ENCODE data around the gene PDSS2. TPM values are rescaled to one million over a fixed set of nuclear protein-coding genes. Genes with fewer than 3 reads are reported as not detected.
"Not testable (repeated sequence)": the region's sequence is repeated elsewhere in the genome, so short reads cannot be mapped to it uniquely, and the experiment has no call there.

The PDSS2 gene
- total RNA-seq, 4 donors from 2014 or later: 6.5 to 9.6 (median 8.8) TPM

DNA sequence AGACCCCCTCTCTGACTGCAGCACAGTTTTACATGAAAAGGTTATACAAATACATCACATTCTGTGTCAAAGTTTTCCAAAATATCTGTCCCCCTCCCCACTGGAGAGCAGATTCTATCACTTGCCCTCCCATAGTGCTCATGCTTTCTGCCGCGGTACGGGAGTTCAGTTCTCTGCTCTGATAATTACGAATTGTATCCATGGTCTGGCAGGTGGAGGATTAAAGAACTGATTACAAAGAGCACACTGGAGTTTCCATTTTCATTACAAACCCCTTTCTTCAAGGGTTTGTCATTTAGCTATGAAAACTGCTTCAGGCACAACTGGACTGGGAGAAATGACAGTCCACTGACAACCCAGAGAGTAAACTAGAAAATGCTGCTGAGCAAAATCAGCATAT lies 166.0 kb downstream of the PDSS2 start:
- DNase-seq (ENCODE audit: low spot score) (no peak), ATAC-seq (ENCODE audit: low FRiP score) (no peak)
- TF ChIP-seq, protein P1, sequence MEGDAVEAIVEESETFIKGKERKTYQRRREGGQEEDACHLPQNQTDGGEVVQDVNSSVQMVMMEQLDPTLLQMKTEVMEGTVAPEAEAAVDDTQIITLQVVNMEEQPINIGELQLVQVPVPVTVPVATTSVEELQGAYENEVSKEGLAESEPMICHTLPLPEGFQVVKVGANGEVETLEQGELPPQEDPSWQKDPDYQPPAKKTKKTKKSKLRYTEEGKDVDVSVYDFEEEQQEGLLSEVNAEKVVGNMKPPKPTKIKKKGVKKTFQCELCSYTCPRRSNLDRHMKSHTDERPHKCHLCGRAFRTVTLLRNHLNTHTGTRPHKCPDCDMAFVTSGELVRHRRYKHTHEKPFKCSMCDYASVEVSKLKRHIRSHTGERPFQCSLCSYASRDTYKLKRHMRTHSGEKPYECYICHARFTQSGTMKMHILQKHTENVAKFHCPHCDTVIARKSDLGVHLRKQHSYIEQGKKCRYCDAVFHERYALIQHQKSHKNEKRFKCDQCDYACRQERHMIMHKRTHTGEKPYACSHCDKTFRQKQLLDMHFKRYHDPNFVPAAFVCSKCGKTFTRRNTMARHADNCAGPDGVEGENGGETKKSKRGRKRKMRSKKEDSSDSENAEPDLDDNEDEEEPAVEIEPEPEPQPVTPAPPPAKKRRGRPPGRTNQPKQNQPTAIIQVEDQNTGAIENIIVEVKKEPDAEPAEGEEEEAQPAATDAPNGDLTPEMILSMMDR (IDR thresholded peaks at IDR 0.05): no peak

DNA sequence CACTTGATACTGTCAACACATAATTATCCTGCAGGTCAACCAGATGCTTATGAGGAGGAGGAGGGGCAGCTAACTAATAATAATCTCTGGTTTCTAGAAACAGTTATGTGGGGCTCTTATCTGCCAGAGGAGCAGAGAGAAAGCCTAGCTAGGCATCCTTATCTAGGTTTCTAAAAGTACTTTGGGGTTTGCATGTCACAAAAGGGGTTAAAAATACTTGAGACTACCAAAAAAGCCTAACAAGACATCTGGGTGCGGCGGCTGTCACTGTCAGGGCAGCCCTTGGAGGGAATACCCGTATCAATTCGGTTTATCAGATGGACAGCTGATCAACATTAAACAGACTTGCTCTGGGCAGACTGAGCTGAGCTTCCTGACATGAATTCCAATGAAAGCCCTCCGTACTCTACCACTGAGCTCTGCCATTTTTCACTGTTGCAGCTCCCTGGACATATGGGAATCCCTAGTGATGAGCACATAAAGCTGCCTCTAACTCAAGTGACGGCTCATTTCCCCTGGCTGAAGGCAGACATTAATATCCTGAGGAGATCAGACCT lies 166.6 kb downstream of the PDSS2 start:
- DNase-seq (ENCODE audit: low spot score): no peak
- no peak for ATAC-seq (ENCODE audit: low FRiP score)
- TF ChIP-seq, protein P1 (IDR thresholded peaks at IDR 0.05): no peak

GRCh38 chr6:107290491-107290890 lies 168.9 kb downstream of the PDSS2 start:
- TF ChIP-seq, protein P1 (IDR thresholded peaks at IDR 0.05): no peak
- ATAC-seq (ENCODE audit: low FRiP score): no peak
- no peak for DNase-seq (ENCODE audit: low spot score)

DNA sequence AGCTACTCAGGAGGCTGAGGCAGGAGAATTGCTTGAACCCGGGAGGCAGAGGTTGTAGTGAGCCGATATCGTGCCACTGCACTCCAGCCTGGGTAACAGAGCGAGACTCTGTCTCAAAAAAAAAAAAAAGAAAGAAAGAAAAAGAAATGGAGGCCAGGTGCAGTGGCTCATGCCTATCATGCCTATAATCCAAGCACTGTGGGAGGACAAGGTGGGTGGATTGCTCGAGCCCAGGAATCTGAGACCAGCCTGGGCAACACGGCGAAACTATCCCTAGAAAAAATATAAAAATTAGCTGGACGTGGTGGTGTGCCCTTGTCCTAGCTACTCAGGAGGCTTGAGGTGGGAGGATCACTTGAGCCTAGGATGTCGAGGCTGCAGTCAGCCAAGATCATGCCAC lies 170.1 kb downstream of the PDSS2 start:
- not testable (repeated sequence) for ATAC-seq (ENCODE audit: low FRiP score); DNase-seq (ENCODE audit: low spot score)

GRCh38 chr6:107285683-107286082 lies 173.7 kb downstream of the PDSS2 start:
- DNase-seq (ENCODE audit: low spot score); ATAC-seq (ENCODE audit: low FRiP score): not testable (repeated sequence)

DNA sequence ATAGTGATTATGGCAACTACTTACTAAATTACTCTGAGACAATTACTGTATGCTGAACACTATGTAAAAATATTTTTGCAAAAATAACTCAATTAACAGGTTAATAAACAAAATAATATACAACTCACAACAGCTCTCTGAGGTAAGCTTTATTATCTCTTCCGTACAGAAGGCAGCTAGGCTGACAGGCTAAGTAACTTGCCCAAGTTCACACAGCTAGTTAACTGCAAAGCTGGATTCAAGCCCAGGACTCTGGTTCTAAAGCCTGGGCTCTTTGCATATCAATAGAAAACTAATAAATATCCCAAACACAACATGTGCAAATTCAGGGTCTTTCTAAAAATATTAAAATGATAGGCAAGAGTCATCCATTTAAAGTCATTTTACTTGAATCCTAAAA lies 174.6 kb downstream of the PDSS2 start:
- TF ChIP-seq, protein P1 (IDR thresholded peaks at IDR 0.05): no peak
- ATAC-seq (ENCODE audit: low FRiP score) (no peak), DNase-seq (ENCODE audit: low spot score) (no peak)

DNA sequence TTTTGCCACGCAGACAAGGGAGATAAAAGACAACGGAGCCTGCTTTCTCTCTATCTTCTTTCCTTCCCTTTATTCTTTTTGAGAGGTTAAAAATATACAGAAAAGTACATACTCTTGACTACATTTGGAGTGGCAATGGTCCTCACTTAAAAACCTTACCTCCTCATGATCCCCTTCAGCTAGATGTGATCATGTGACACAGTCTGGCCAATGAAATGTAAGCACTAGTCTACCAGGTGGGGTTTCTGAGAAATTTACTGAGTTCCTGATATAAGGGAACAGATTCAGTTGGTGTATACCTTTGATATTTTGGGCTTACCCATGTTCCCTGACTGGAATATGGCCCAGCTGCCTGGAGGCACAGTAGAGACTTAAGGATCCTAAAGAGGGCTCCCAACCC lies 178.6 kb downstream of the PDSS2 start:
- TF ChIP-seq, protein P1 (IDR thresholded peaks at IDR 0.05): no peak
- ATAC-seq (ENCODE audit: low FRiP score): no peak
- DNase-seq (ENCODE audit: low spot score): no peak

DNA sequence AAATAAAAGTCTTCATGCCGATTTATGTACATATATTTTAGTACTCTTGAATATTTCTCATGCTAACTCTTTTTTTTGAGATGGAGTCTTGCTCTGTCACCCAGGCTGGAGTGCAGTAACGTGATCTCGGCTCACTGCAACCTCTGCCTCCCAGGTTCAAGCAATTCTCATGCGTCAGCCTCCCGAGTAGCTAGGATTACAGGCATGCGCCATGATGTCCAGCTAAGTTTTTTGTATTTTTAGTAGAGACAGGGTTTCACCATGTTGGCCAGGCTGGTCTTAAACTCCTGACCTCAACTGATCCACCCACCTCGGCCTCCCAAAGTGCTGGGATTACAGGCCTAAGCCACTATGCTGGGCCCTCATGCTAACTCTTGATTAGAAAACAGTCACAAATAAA lies 179.4 kb downstream of the PDSS2 start:
- ATAC-seq (ENCODE audit: low FRiP score); DNase-seq (ENCODE audit: low spot score): not testable (repeated sequence)

DNA sequence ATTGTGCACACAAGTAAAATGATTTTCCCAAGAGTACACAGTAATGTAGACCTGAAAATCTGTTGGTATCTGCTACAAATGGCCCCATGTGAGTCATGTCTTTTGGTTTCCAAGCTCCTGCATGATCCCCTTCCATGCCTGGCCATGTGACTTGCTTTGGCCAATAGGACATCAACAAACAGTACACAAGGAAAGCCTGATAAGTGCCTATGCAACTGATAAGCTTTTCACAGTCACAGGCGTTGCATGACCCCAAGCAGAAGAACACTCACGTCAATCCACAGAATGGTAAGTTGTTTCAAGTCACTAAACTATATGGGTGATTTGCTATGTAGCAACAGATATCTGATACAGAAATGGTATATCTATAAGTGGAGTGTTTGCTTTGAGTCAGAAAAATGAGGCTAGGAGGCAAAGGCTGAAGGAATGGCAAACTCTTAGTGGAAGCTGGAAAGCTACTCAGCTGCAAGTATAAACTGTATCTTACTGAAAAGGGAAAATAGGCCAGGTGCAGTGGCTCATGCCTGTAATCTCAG lies 184.0 kb downstream of the PDSS2 start:
- ATAC-seq (ENCODE audit: low FRiP score) (no peak), DNase-seq (ENCODE audit: low spot score) (no peak)
- TF ChIP-seq, protein P1 (IDR thresholded peaks at IDR 0.05): no peak
